G401.6 (cell line): ENCODE data around the gene CTAGE15.
"Not testable (repeated sequence)": the region's sequence is repeated elsewhere in the genome, so short reads cannot be mapped to it uniquely, and the experiment has no call there.

Experiments
- FAIRE-seq: peaks from 2 replicates; lab custom pipeline; 2012; peaks lifted over from hg19 to GRCh38; lab: Jason Lieb, UNC

Gene CTAGE15

GRCh38 chr7:143571501-143571900, at the start of gene CTAGE15:
Gene CTAGE15, plus strand, starts transcription at chr7:143571801. Its CDS starts 17 bp downstream, at chr7:143571818.
- not testable (repeated sequence) for FAIRE-seq

- FAIRE-seq: not testable (repeated sequence)
These were observed 49.2 kb upstream of the CTAGE15 start for GRCh38 chr7:143522309-143522916.

GRCh38 chr7:143531169-143531926, 40.3 kb upstream of the CTAGE15 start:
- not testable (repeated sequence) for FAIRE-seq

GRCh38 chr7:143531932-143532331, 39.7 kb upstream of the CTAGE15 start:
- not testable (repeated sequence) for FAIRE-seq

GRCh38 chr7:143533213-143533839, 38.3 kb upstream of the CTAGE15 start:
- not testable (repeated sequence) for FAIRE-seq

GRCh38 chr7:143536443-143536842, 35.2 kb upstream of the CTAGE15 start:
- not testable (repeated sequence) for FAIRE-seq

GRCh38 chr7:143543288-143544038, 28.1 kb upstream of the CTAGE15 start:
- FAIRE-seq: not testable (repeated sequence)

GRCh38 chr7:143555968-143556367, 15.6 kb upstream of the CTAGE15 start:
- not testable (repeated sequence) for FAIRE-seq

GRCh38 chr7:143563306-143563705, 8.3 kb upstream of the CTAGE15 start:
- FAIRE-seq: not testable (repeated sequence)

- not testable (repeated sequence) for FAIRE-seq
These were observed 5.6 kb upstream of the CTAGE15 start for GRCh38 chr7:143566001-143566400.

GRCh38 chr7:143588183-143588582, 16.6 kb downstream of the CTAGE15 start:
- FAIRE-seq: not testable (repeated sequence)

- FAIRE-seq: not testable (repeated sequence)
These were observed 18.3 kb downstream of the CTAGE15 start for GRCh38 chr7:143589897-143590296.

- FAIRE-seq: not testable (repeated sequence)
These were observed 26.5 kb downstream of the CTAGE15 start for GRCh38 chr7:143598086-143598485.

- not testable (repeated sequence) for FAIRE-seq
These were observed 31.9 kb downstream of the CTAGE15 start for GRCh38 chr7:143603549-143603948.

- FAIRE-seq: not testable (repeated sequence)
These were observed 34.5 kb downstream of the CTAGE15 start for GRCh38 chr7:143606088-143606487.

GRCh38 chr7:143615545-143615944, 43.9 kb downstream of the CTAGE15 start:
- not testable (repeated sequence) for FAIRE-seq

- not testable (repeated sequence) for FAIRE-seq
These were observed 45.6 kb downstream of the CTAGE15 start for GRCh38 chr7:143617204-143617603.

- FAIRE-seq: not testable (repeated sequence)
These were observed 48.5 kb downstream of the CTAGE15 start for GRCh38 chr7:143620058-143620457.

- not testable (repeated sequence) for FAIRE-seq
These were observed 49.0 kb downstream of the CTAGE15 start, which contains the start of gene TCAF2 for GRCh38 chr7:143620646-143621045. Gene TCAF2, plus strand, starts transcription at chr7:143620974.

GRCh38 chr7:143621175-143621574, 49.6 kb downstream of the CTAGE15 start:
- not testable (repeated sequence) for FAIRE-seq

GRCh38 chr7:143622130-143622529, 50.5 kb downstream of the CTAGE15 start:
- not testable (repeated sequence) for FAIRE-seq
